CD14-positive monocyte (primary cell): ENCODE data around the gene SRR. TPM values are rescaled to one million over a fixed set of nuclear protein-coding genes. Genes with fewer than 3 reads are reported as not detected.

ENCODE experiments used
- DNase-seq, 3 donors: peaks; one replicate each; pipeline ENCODE4 v3.0.0-alpha.2; 2011 to 2022
- H2AFZ ChIP-seq: 2 replicates; pipeline ENCODE4 v1.6.0; 2012; ENCODE audit warnings: mild to moderate bottlenecking, low read depth, low read length, inconsistent platforms; ENCODE audit not compliant: insufficient read depth, poor library complexity, severe bottlenecking
- H3K27ac ChIP-seq, 2 donors: 1 replicate in 1 of 2; 2 replicates in 1 of 2; pipeline ENCODE4 v1.5.1; 2012 to 2013; ENCODE audit warnings: low read length in 2 of 2, control low read depth in 1 of 2, inconsistent platforms in 1 of 2, low read depth in 1 of 2, mild to moderate bottlenecking in 1 of 2
- H3K27me3 ChIP-seq, 2 donors: one replicate each; pipeline versions ENCODE4 v1.6.0 to v1.6.1; 2011 to 2013; ENCODE audit warnings: low read length in 2 of 2; ENCODE audit not compliant: control insufficient read depth in 2 of 2, insufficient read depth in 2 of 2
- H3K36me3 ChIP-seq, 2 donors: replicated peaks in 1 of 2; 1 replicate in 1 of 2; 2 replicates in 1 of 2; pipeline versions ENCODE4 v1.5.1 to v1.6.1; 2012 to 2013; ENCODE audit warnings: low read length in 2 of 2, control low read depth in 1 of 2, inconsistent platforms in 1 of 2, mild to moderate bottlenecking in 1 of 2; ENCODE audit not compliant: insufficient read depth in 2 of 2, control insufficient read depth in 1 of 2
- H3K4me1 ChIP-seq, 2 donors: 1 replicate in 1 of 2; 2 replicates in 1 of 2; pipeline versions ENCODE4 v1.5.1 to v1.6.1; 2012 to 2013; ENCODE audit warnings: low read length in 2 of 2, control low read depth in 1 of 2, inconsistent platforms in 1 of 2, mild to moderate bottlenecking in 1 of 2, moderate library complexity in 1 of 2; ENCODE audit not compliant: insufficient read depth in 2 of 2, control insufficient read depth in 1 of 2
- H3K4me2 ChIP-seq: replicated peaks from 2 replicates; pipeline ENCODE3; 2012; ENCODE audit warnings: low read length, moderate library complexity, mild to moderate bottlenecking; ENCODE audit not compliant: poor library complexity, severe bottlenecking; ENCODE audit errors: extremely low read depth
- H3K4me3 ChIP-seq, 3 experiments: fragments of 200-600 bp in 1 of 3; sonication (generic) in 1 of 3; replicated peaks in 1 of 3; 1 replicate in 2 of 3; 2 replicates in 1 of 3; pipeline ENCODE4 v1.5.1; 2011 to 2013; ENCODE audit warnings: low read length in 3 of 3, mild to moderate bottlenecking in 3 of 3, control low read depth in 2 of 3, low read depth in 2 of 3, inconsistent platforms in 1 of 3, moderate library complexity in 1 of 3
- H3K79me2 ChIP-seq: 2 replicates; pipeline ENCODE4 v1.6.0; 2012; ENCODE audit warnings: mild to moderate bottlenecking, control low read depth, inconsistent platforms, low read length, moderate library complexity; ENCODE audit not compliant: insufficient read depth
- H3K9ac ChIP-seq: 2 replicates; pipeline ENCODE4 v1.6.0; 2017; ENCODE audit warnings: low read length, mild to moderate bottlenecking; ENCODE audit not compliant: insufficient read depth, poor library complexity, severe bottlenecking
- H3K9me3 ChIP-seq, 2 donors: replicated peaks in 1 of 2; 1 replicate in 1 of 2; 2 replicates in 1 of 2; pipeline versions ENCODE4 v1.5.1 to v1.6.1; 2012 to 2013; ENCODE audit warnings: low read length in 2 of 2, control low read depth in 1 of 2; ENCODE audit not compliant: control insufficient read depth in 1 of 2, insufficient read depth in 1 of 2
- H4K20me1 ChIP-seq: 2 replicates; pipeline ENCODE4 v1.6.0; 2012; ENCODE audit warnings: mild to moderate bottlenecking, low read length, control low read depth, moderate library complexity; ENCODE audit not compliant: insufficient read depth
- H3K27ac Mint-ChIP-seq, 7 donors: one replicate each; pipeline ENCODE4 v1.8.0; 2020; ENCODE audit warnings: mild to moderate bottlenecking in 7 of 7, mixed read lengths in 7 of 7, moderate library complexity in 6 of 7, inconsistent platforms in 2 of 7
- H3K27me3 Mint-ChIP-seq, 3 donors: one replicate each; pipeline ENCODE4 v1.8.0; 2021 to 2022; ENCODE audit warnings: low read depth in 3 of 3, mild to moderate bottlenecking in 3 of 3, mixed read lengths in 3 of 3, moderate library complexity in 3 of 3, inconsistent platforms in 1 of 3
- H3K36me3 Mint-ChIP-seq, 2 donors: one replicate each; pipeline ENCODE4 v1.8.0; 2020; ENCODE audit warnings: mixed read lengths in 2 of 2, inconsistent platforms in 1 of 2, mild to moderate bottlenecking in 1 of 2
- H3K4me1 Mint-ChIP-seq: one replicate; pipeline ENCODE4 v1.8.0; 2020; ENCODE audit warnings: mild to moderate bottlenecking, mixed read lengths
- H3K4me3 Mint-ChIP-seq, 2 donors: one replicate each; pipeline ENCODE4 v1.8.0; 2020; ENCODE audit warnings: mild to moderate bottlenecking in 2 of 2, mixed read lengths in 2 of 2, moderate library complexity in 1 of 2
- H3K9me3 Mint-ChIP-seq, 7 donors: one replicate each; pipeline ENCODE4 v1.8.0; 2020 to 2022; ENCODE audit warnings: mixed read lengths in 7 of 7, mild to moderate bottlenecking in 6 of 7, moderate library complexity in 6 of 7, inconsistent platforms in 2 of 7
- CTCF ChIP-seq: fragments of 200-600 bp; IDR thresholded peaks from one replicate; pipeline ENCODE4 v1.8.0; 2022; ENCODE audit warnings: antibody characterized with exemption, mild to moderate bottlenecking
- WGBS: methylation state at CpG from one replicate; pipeline ENCODE4 v1.1.5; 2013; ENCODE audit warnings: missing lambda C conversion rate; ENCODE audit not compliant: insufficient coverage; 5-methylcytosine and 5-hydroxymethylcytosine counted together
- intact Hi-C, 2 donors: fragments of 100-400 bp; cut with micrococcal nuclease; formaldehyde crosslinking; loops; one replicate each; pipeline versions ENCODE4 v1.15.0 to v1.15.1; 2023
- polyA plus RNA-seq, 3 donors: library from polyadenylated mRNA; depleted of rRNA in 1 of 3; unstranded in 2 of 3; stranded (reverse) in 1 of 3; fragments of 300-500 nt in 2 of 3; fragments of >200 nt in 1 of 3; fragmentation: Illumina TruSeq in 2 of 3; gene quantifications; 1 replicate in 2 of 3; 2 replicates in 1 of 3; pipeline ENCODE4 v1.2.3, GENCODE V29; 2012 to 2021

The SRR gene
- polyA plus RNA-seq, 3 donors: 3.4 to 5.7 (median 3.7) TPM

- H3K27ac Mint-ChIP-seq: no peak overlapping the region
- H3K9ac ChIP-seq: no peak overlapping the region
- no peak for DNase-seq
These were observed 66.5 kb downstream of the SRR start for GRCh38 chr17:2370211-2370589.

GRCh38 chr17:2371183-2372130, 67.7 kb downstream of the SRR start:
- Mint-ChIP-seq H3K36me3 (peaks cover 27 to 52% of the 10 kb centered on the region in 2 donors), H3K4me3 (no peak overlapping the region), H3K27me3 (peaks cover 0 to 2% (median 0%) of the 10 kb centered on the region in 3 donors), H3K9me3 (no peaks in the 10 kb centered on the region), H3K27ac (peak overlapping the region in 1 of 7 donors; percentile 46), H3K4me1 (peaks cover 12% of the 10 kb centered on the region)
- Histone ChIP-seq H3K27me3 (no peaks in the 10 kb centered on the region), H3K9ac (no peak overlapping the region), H3K79me2 (no peaks in the 10 kb centered on the region), H3K4me1 (no peaks in the 10 kb centered on the region), H3K27ac (no peak overlapping the region), H3K9me3 (no peaks in the 10 kb centered on the region), H4K20me1 (no peaks in the 10 kb centered on the region), H3K36me3 (peaks cover 30 to 36% of the 10 kb centered on the region in 2 donors), H3K4me3 (no peak overlapping the region), H3K4me2 (no peak overlapping the region), H2AFZ (no peak overlapping the region)
- no peak for DNase-seq
- 97% methylated on average over 22 of the region's 30 CpGs for WGBS
- intact Hi-C loops: no loop called here
- TF ChIP-seq CTCF: no peak

More at GRCh38 chr17:2370211-2370589, 66.5 kb downstream of the SRR start:
- no peaks in the 10 kb centered on the region for H3K9me3 ChIP-seq
- H2AFZ ChIP-seq: no peak overlapping the region
- no peak for TF ChIP-seq CTCF
- no peaks in the 10 kb centered on the region for H3K79me2 ChIP-seq
- peaks cover 25 to 45% of the 10 kb centered on the region in 2 donors for H3K36me3 Mint-ChIP-seq
- H3K27me3 Mint-ChIP-seq: peaks cover 0 to 2% (median 0%) of the 10 kb centered on the region in 3 donors
- H3K4me3 Mint-ChIP-seq: no peak overlapping the region
- no peaks in the 10 kb centered on the region for H4K20me1 ChIP-seq
- no peak overlapping the region for H3K4me2 ChIP-seq
- H3K36me3 ChIP-seq: peaks cover 24 to 29% of the 10 kb centered on the region in 2 donors
- no peaks in the 10 kb centered on the region for H3K27me3 ChIP-seq
- intact Hi-C loops: no loop called here
- H3K4me3 ChIP-seq: no peak overlapping the region
- no peak overlapping the region for H3K27ac ChIP-seq
- no peaks in the 10 kb centered on the region for H3K4me1 ChIP-seq
- WGBS: 95% methylated on average over 10 of the region's 11 CpGs
- H3K4me1 Mint-ChIP-seq: peaks cover 12% of the 10 kb centered on the region
- H3K9me3 Mint-ChIP-seq: no peaks in the 10 kb centered on the region
